IMR-90 (cell line): ENCODE measurements around the gene ESF1. TPM values are rescaled to one million over a fixed set of nuclear protein-coding genes. Genes with fewer than 3 reads are reported as not detected.

Source experiments
- ATAC-seq: fragments of 200-7000 bp; cut with Tn5 transposase; 2 replicates; pipeline ENCODE4 v1.9.1; 2020; ENCODE audit warnings: low read depth, mild to moderate bottlenecking, moderate library complexity
- BruUV-seq: library from RNA; stranded (reverse); fragments of 400-500 nt; replicated peaks from 2 replicates; lab custom pipeline; 2021; lab: Mats Ljungman, UMichigan
- CTCF ChIA-PET: fragments of 300-600 bp; formaldehyde crosslinking; extraction: SDS; loops from one replicate; lab custom pipeline; 2021; ENCODE audit warnings: antibody characterized with exemption; lab: Yijun Ruan, JAX
- POLR2A ChIA-PET: fragments of 300-600 bp; sonication (Branson Sonifier 250); formaldehyde crosslinking; loops from one replicate; lab custom pipeline; 2022; ENCODE audit warnings: antibody characterized with exemption; ENCODE audit not compliant: unreplicated experiment; lab: Charles Lee
- DNase-seq: peaks from one replicate; pipeline ENCODE4 v3.0.0; 2013
- H2AFZ ChIP-seq: replicated peaks from 2 replicates; pipeline ENCODE3; 2013; ENCODE audit warnings: low read length, mild to moderate bottlenecking; ENCODE audit not compliant: poor library complexity
- H2AK5ac ChIP-seq: 2 replicates; pipeline ENCODE4 v1.6.1; 2013; ENCODE audit warnings: low read depth, low read length, inconsistent platforms
- H2AK9ac ChIP-seq: replicated peaks from 2 replicates; pipeline ENCODE3; 2013; ENCODE audit warnings: mild to moderate bottlenecking, low read depth, low read length, moderate library complexity; ENCODE audit not compliant: poor library complexity
- H2BK120ac ChIP-seq: 2 replicates; pipeline ENCODE4 v1.6.1; 2013; ENCODE audit warnings: low read depth, low read length, inconsistent platforms
- H2BK15ac ChIP-seq: 3 replicates; pipeline ENCODE4 v1.6.1; 2013; ENCODE audit warnings: low read depth, low read length, inconsistent platforms
- H2BK20ac ChIP-seq: 2 replicates; pipeline ENCODE4 v1.6.1; 2013; ENCODE audit warnings: low read depth, mild to moderate bottlenecking, inconsistent platforms, low read length, moderate library complexity
- H2BK5ac ChIP-seq: 2 replicates; pipeline ENCODE4 v1.6.1; 2013; ENCODE audit warnings: mild to moderate bottlenecking, low read depth, low read length, inconsistent platforms; ENCODE audit not compliant: poor library complexity, severe bottlenecking
- H3K14ac ChIP-seq: replicated peaks from 2 replicates; pipeline ENCODE4 v1.6.1; 2013; ENCODE audit warnings: low read depth, low read length, inconsistent platforms
- H3K18ac ChIP-seq: 2 replicates; pipeline ENCODE4 v1.6.1; 2013; ENCODE audit warnings: low read depth, low read length, control low read depth
- H3K23ac ChIP-seq: 2 replicates; pipeline ENCODE4 v1.6.1; 2013; ENCODE audit warnings: low read depth, low read length, inconsistent platforms
- H3K27ac ChIP-seq: 2 replicates; pipeline ENCODE4 v1.5.1; 2013; ENCODE audit warnings: mild to moderate bottlenecking, control low read depth, low read length; ENCODE audit not compliant: insufficient read depth
- H3K27me3 ChIP-seq: 2 replicates; pipeline ENCODE4 v1.6.1; 2013; ENCODE audit warnings: low read length; ENCODE audit not compliant: control insufficient read depth, insufficient read depth
- H3K36me3 ChIP-seq: 2 replicates; pipeline ENCODE4 v1.6.1; 2013; ENCODE audit warnings: low read length, mixed read lengths; ENCODE audit not compliant: control insufficient read depth, insufficient read depth
- H3K4ac ChIP-seq: 2 replicates; pipeline ENCODE4 v1.6.1; 2013; ENCODE audit warnings: low read depth, low read length, inconsistent platforms
- H3K4me1 ChIP-seq: 2 replicates; pipeline ENCODE4 v1.6.1; 2013; ENCODE audit warnings: low read length, mixed read lengths; ENCODE audit not compliant: control insufficient read depth, insufficient read depth
- H3K4me2 ChIP-seq: 2 replicates; pipeline ENCODE4 v1.6.1; 2013; ENCODE audit warnings: low read depth, mild to moderate bottlenecking, control low read depth, low read length, moderate library complexity
- H3K4me3 ChIP-seq: 2 replicates; pipeline ENCODE4 v1.5.1; 2013; ENCODE audit warnings: low read depth, mild to moderate bottlenecking, control low read depth, low read length, moderate library complexity; ENCODE audit not compliant: insufficient read depth
- H3K56ac ChIP-seq: 2 replicates; pipeline ENCODE4 v1.6.1; 2013; ENCODE audit warnings: low read length, inconsistent platforms; ENCODE audit not compliant: insufficient read depth; ENCODE audit errors: extremely low read depth
- H3K79me1 ChIP-seq, 2 experiments: 2 replicates each; pipeline ENCODE4 v1.6.1; 2013; ENCODE audit warnings: low read length in 2 of 2, inconsistent platforms in 1 of 2, low read depth in 1 of 2
- H3K9ac ChIP-seq: 2 replicates; pipeline ENCODE4 v1.6.1; 2013; ENCODE audit warnings: low read depth, low read length, control low read depth
- H3K9me1 ChIP-seq: 2 replicates; pipeline ENCODE4 v1.6.1; 2013; ENCODE audit warnings: low read length, inconsistent platforms; ENCODE audit not compliant: insufficient read depth
- H3K9me3 ChIP-seq: 2 replicates; pipeline ENCODE4 v1.6.1; 2013; ENCODE audit warnings: low read length; ENCODE audit not compliant: control insufficient read depth, insufficient read depth
- H4K20me1 ChIP-seq: 2 replicates; pipeline ENCODE4 v1.6.1; 2013; ENCODE audit warnings: low read length, inconsistent platforms; ENCODE audit not compliant: insufficient read depth
- H4K5ac ChIP-seq: 2 replicates; pipeline ENCODE4 v1.6.1; 2013; ENCODE audit warnings: mild to moderate bottlenecking, low read depth, low read length, control low read depth
- H4K8ac ChIP-seq, 2 experiments: 2 replicates each; pipeline ENCODE4 v1.6.1; 2013; ENCODE audit warnings: low read depth in 2 of 2, low read length in 2 of 2, control low read depth in 1 of 2, inconsistent platforms in 1 of 2
- H4K91ac ChIP-seq: 2 replicates; pipeline ENCODE4 v1.6.1; 2013; ENCODE audit warnings: low read depth, low read length, inconsistent platforms; ENCODE audit not compliant: insufficient read depth
- BHLHE40 ChIP-seq: fragments of 150-350 bp; IDR thresholded peaks from 2 replicates; pipeline ENCODE4 v1.6.1; 2016; ENCODE audit warnings: mild to moderate bottlenecking, low read depth, low read length
- CEBPB ChIP-seq: IDR thresholded peaks from 2 replicates; pipeline ENCODE4 v1.6.1; 2012; ENCODE audit warnings: low read depth, low read length, improper control_type of control experiment
- CHD1 ChIP-seq: IDR thresholded peaks from 2 replicates; pipeline ENCODE4 v1.6.1; 2012; ENCODE audit warnings: low read depth, low read length, improper control_type of control experiment
- ELK1 ChIP-seq: fragments of 150-350 bp; IDR thresholded peaks from 2 replicates; pipeline ENCODE4 v1.6.1; 2016; ENCODE audit warnings: low read depth, mild to moderate bottlenecking, low read length, moderate library complexity, borderline replicate concordance
- FOS ChIP-seq: fragments of 150-350 bp; IDR thresholded peaks from 2 replicates; pipeline ENCODE4 v1.6.1; 2016; ENCODE audit warnings: low read depth, low read length
- MAFK ChIP-seq: IDR thresholded peaks from 2 replicates; pipeline ENCODE4 v1.6.1; 2012; ENCODE audit warnings: low read depth, low read length, improper control_type of control experiment
- MXI1 ChIP-seq: IDR thresholded peaks from 2 replicates; pipeline ENCODE4 v1.6.1; 2012; ENCODE audit warnings: low read depth, mild to moderate bottlenecking, low read length, moderate library complexity, borderline replicate concordance
- POLR2A ChIP-seq: IDR thresholded peaks from 2 replicates; pipeline ENCODE4 v1.6.1; 2012; ENCODE audit warnings: mild to moderate bottlenecking, low read depth, low read length
- RAD21 ChIP-seq: IDR thresholded peaks from 2 replicates; pipeline ENCODE4 v1.6.1; 2012; ENCODE audit warnings: low read length, improper control_type of control experiment
- RCOR1 ChIP-seq: IDR thresholded peaks from 2 replicates; pipeline ENCODE4 v1.6.1; 2012; ENCODE audit warnings: mild to moderate bottlenecking, low read length, improper control_type of control experiment; ENCODE audit not compliant: insufficient replicate concordance
- SMC3 ChIP-seq: fragments of 150-350 bp; IDR thresholded peaks from 2 replicates; pipeline ENCODE4 v1.6.1; 2016; ENCODE audit warnings: low read depth, mild to moderate bottlenecking, antibody characterized with exemption, low read length, moderate library complexity
- USF2 ChIP-seq: fragments of 150-350 bp; IDR thresholded peaks from 2 replicates; pipeline ENCODE4 v1.6.1; 2017; ENCODE audit warnings: mild to moderate bottlenecking, antibody characterized with exemption, low read length, low read depth
- WGBS, 2 experiments: methylation state at CpG; one replicate each; pipeline versions ENCODE4 v1.1.5 to v1.1.7; 2013; ENCODE audit warnings: missing lambda C conversion rate in 2 of 2; ENCODE audit not compliant: insufficient read length in 1 of 2; ENCODE audit errors: extremely low coverage in 2 of 2; 5-methylcytosine and 5-hydroxymethylcytosine counted together
- dilution Hi-C: fragments of 300-500 bp; cut with HindIII; formaldehyde crosslinking; loops from one replicate; pipeline ENCODE4 v1.14.3; 2018; ENCODE audit warnings: low sequenced_read_pairs; ENCODE audit not compliant: unreplicated experiment
- in situ Hi-C: fragments of 300-500 bp; cut with MboI; formaldehyde crosslinking; loops from 3 replicates; pipeline ENCODE4 v1.14.3; 2019; ENCODE audit warnings: low sequenced_read_pairs, inconsistent platforms, mixed read lengths
- intact Hi-C: fragments of 100-400 bp; cut with micrococcal nuclease; formaldehyde crosslinking; loops from 2 replicates; pipeline ENCODE4 v1.10.0; 2022
- polyA plus RNA-seq, 3 experiments: library from polyadenylated mRNA; depleted of rRNA; stranded (reverse); fragments of >200 nt; gene quantifications; 2 replicates each; pipeline ENCODE4 v1.2.3, GENCODE V29; 2012; ENCODE audit warnings: low replicate concordance in 1 of 3
- total RNA-seq: library from RNA; depleted of rRNA; stranded (reverse); fragments of >200 nt; gene quantifications from 2 replicates; pipeline ENCODE4 v1.2.3, GENCODE V29; 2012

Gene ESF1
- total and polyA plus RNA-seq, 2 of the 4 experiments (the other 2 are of a cell fraction) = 2.6 to 2.7 TPM

- no peak for TF ChIP-seq SMC3
These were observed 7.1 kb upstream of the ESF1 start (continued) for GRCh38 chr20:13791540-13792459.

GRCh38 chr20:13790708-13791107, 6.0 kb upstream of the ESF1 start:
- H3K56ac ChIP-seq = no peak overlapping the region
- H4K8ac ChIP-seq = no peak overlapping the region
- H3K9me1 ChIP-seq = no peaks in the 10 kb centered on the region
- no CpG with 5 or more reads among the region's 2 CpGs for WGBS, 2 experiments
- no peak overlapping the region for H2BK20ac ChIP-seq
- no peak overlapping the region for H2AK5ac ChIP-seq
- peaks cover 33% of the 10 kb centered on the region for H3K36me3 ChIP-seq
- no peak overlapping the region for H2BK120ac ChIP-seq
- H2AK9ac ChIP-seq = no peak overlapping the region
- ChIA-PET CTCF (no interaction called here), POLR2A (no interaction called here)
- no peak overlapping the region for H3K4ac ChIP-seq
- H2BK15ac ChIP-seq = no peak overlapping the region
- H3K4me3 ChIP-seq = no peak overlapping the region
- no peak for ATAC-seq
- no TSS peak for BruUV-seq
- H3K23ac ChIP-seq = no peak overlapping the region
- no peak overlapping the region for H4K91ac ChIP-seq
- no peak overlapping the region for H3K27ac ChIP-seq
- no peaks in the 10 kb centered on the region for H3K9me3 ChIP-seq
- peaks cover 17 to 18% of the 10 kb centered on the region in 2 experiments; a peak in 3 of 4 replicates for H3K79me1 ChIP-seq
- dilution Hi-C loops (no loop called here), in situ Hi-C loops (no loop called here), intact Hi-C loops (no loop called here)
- no peak overlapping the region for H3K4me2 ChIP-seq
- no peak overlapping the region for H3K14ac ChIP-seq
- H4K5ac ChIP-seq = no peak overlapping the region
- no peak overlapping the region for H3K9ac ChIP-seq
- H4K20me1 ChIP-seq = peaks cover 4% of the 10 kb centered on the region; the same call in 1 of the 2 replicates
- no peak overlapping the region for H2BK5ac ChIP-seq
- H3K18ac ChIP-seq = no peak overlapping the region
- H3K27me3 ChIP-seq = no peaks in the 10 kb centered on the region
- H3K4me1 ChIP-seq = peaks cover 2% of the 10 kb centered on the region; the same call in 1 of the 2 replicates
- no peak for DNase-seq
- H2AFZ ChIP-seq = no peak overlapping the region
- TF ChIP-seq SMC3 = no peak
- TF ChIP-seq USF2 = no peak
- TF ChIP-seq POLR2A = no peak
- no peak for TF ChIP-seq CEBPB
- TF ChIP-seq MXI1 = no peak
- TF ChIP-seq ELK1 = no peak
- TF ChIP-seq MAFK = no peak
- no peak for TF ChIP-seq BHLHE40
- TF ChIP-seq RAD21 = no peak
- no peak for TF ChIP-seq FOS
- no peak for TF ChIP-seq CHD1
- no peak for TF ChIP-seq RCOR1
